ENCODE results near the gene PRSS27. TPM values are rescaled to one million over a fixed set of nuclear protein-coding genes. Genes with fewer than 3 reads are reported as not detected.

PRSS27 gene
- total RNA-seq, 6 donors from 2014 or later: 0.91 to 8.1 (median 1.8) TPM

- ATAC-seq (ENCODE audit: low FRiP score in 2 of 2): no peak
- Histone ChIP-seq H3K27ac (no peak overlapping the region), H3K4me1 (peaks cover 0 to 7% (median 0%) of the 10 kb centered on the region in 4 donors), H3K27me3 (no peaks in the 10 kb centered on the region), H3K4me3 (no peak overlapping the region), H3K36me3 (peaks cover 84 to 100% (median 100%) of the 10 kb centered on the region in 4 donors), H3K9me3 (no peaks in the 10 kb centered on the region)
- TF ChIP-seq POLR2A (IDR thresholded peaks at IDR 0.05): no peak
- TF ChIP-seq, protein P1, sequence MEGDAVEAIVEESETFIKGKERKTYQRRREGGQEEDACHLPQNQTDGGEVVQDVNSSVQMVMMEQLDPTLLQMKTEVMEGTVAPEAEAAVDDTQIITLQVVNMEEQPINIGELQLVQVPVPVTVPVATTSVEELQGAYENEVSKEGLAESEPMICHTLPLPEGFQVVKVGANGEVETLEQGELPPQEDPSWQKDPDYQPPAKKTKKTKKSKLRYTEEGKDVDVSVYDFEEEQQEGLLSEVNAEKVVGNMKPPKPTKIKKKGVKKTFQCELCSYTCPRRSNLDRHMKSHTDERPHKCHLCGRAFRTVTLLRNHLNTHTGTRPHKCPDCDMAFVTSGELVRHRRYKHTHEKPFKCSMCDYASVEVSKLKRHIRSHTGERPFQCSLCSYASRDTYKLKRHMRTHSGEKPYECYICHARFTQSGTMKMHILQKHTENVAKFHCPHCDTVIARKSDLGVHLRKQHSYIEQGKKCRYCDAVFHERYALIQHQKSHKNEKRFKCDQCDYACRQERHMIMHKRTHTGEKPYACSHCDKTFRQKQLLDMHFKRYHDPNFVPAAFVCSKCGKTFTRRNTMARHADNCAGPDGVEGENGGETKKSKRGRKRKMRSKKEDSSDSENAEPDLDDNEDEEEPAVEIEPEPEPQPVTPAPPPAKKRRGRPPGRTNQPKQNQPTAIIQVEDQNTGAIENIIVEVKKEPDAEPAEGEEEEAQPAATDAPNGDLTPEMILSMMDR (IDR thresholded peaks at IDR 0.05): no peak
- TF ChIP-seq EP300 (IDR thresholded peaks at IDR 0.05): no peak
- no peak for TF ChIP-seq POLR2AphosphoS5 (IDR thresholded peaks at IDR 0.05)
- no peak for DNase-seq
- WGBS, 2 donors: 96 to 98% methylated on average over 6 of the region's 6 CpGs
These were observed 43.1 kb upstream of the PRSS27 start for GRCh38 chr16:2763173-2763572.

GRCh38 chr16:2762711-2763110, 42.7 kb upstream of the PRSS27 start:
- Histone ChIP-seq H3K27ac (no peak overlapping the region), H3K27me3 (no peaks in the 10 kb centered on the region), H3K9me3 (no peaks in the 10 kb centered on the region), H3K36me3 (peaks cover 85 to 100% (median 100%) of the 10 kb centered on the region in 4 donors), H3K4me1 (peaks cover 0 to 7% (median 0%) of the 10 kb centered on the region in 4 donors), H3K4me3 (no peak overlapping the region)
- no peak for DNase-seq
- TF ChIP-seq EP300 (IDR thresholded peaks at IDR 0.05) (no peak), POLR2A (IDR thresholded peaks at IDR 0.05) (no peak), POLR2AphosphoS5 (IDR thresholded peaks at IDR 0.05) (no peak)
- TF ChIP-seq, protein P1 (IDR thresholded peaks at IDR 0.05): no peak
- no peak for ATAC-seq (ENCODE audit: low FRiP score in 2 of 2)
- WGBS, 2 donors: 96 to 98% methylated on average over 13 of the region's 13 CpGs

- Histone ChIP-seq H3K27me3 (no peaks in the 10 kb centered on the region), H3K27ac (no peak overlapping the region), H3K36me3 (peaks cover 78 to 100% (median 100%) of the 10 kb centered on the region in 4 donors), H3K4me3 (no peak overlapping the region), H3K9me3 (no peaks in the 10 kb centered on the region), H3K4me1 (peaks cover under 1 to 7% (median 4%) of the 10 kb centered on the region in 4 donors)
- WGBS, 2 donors: 95 to 98% methylated on average over 25 to 42 of the region's 42 CpGs
- ATAC-seq (ENCODE audit: low FRiP score in 2 of 2) (no peak), DNase-seq (no peak)
- TF ChIP-seq EP300 (IDR thresholded peaks at IDR 0.05) (no peak), POLR2A (IDR thresholded peaks at IDR 0.05) (no peak), POLR2AphosphoS5 (IDR thresholded peaks at IDR 0.05) (no peak)
- TF ChIP-seq, protein P1 (IDR thresholded peaks at IDR 0.05): no peak
These were observed 42.0 kb upstream of the PRSS27 start for GRCh38 chr16:2761886-2762583.

- no peak overlapping the region for H3K27ac ChIP-seq
These were observed 41.4 kb upstream of the PRSS27 start for GRCh38 chr16:2761472-2761871.

More at GRCh38 chr16:2761472-2761871, 41.4 kb upstream of the PRSS27 start:
- TF ChIP-seq, protein P1 (IDR thresholded peaks at IDR 0.05): no peak
- TF ChIP-seq POLR2A (IDR thresholded peaks at IDR 0.05) (no peak), POLR2AphosphoS5 (IDR thresholded peaks at IDR 0.05) (no peak), EP300 (IDR thresholded peaks at IDR 0.05) (no peak)
- 92 to 99% methylated on average over 10 of the region's 10 CpGs for WGBS, 2 donors
- H3K9me3 ChIP-seq: no peaks in the 10 kb centered on the region
- H3K4me1 ChIP-seq: peaks cover 6 to 13% (median 9%) of the 10 kb centered on the region in 4 donors
- ATAC-seq (ENCODE audit: low FRiP score in 2 of 2) (no peak), DNase-seq (no peak)
- no peaks in the 10 kb centered on the region for H3K27me3 ChIP-seq
- H3K36me3 ChIP-seq: peaks cover 74 to 100% (median 96%) of the 10 kb centered on the region in 4 donors
- H3K4me3 ChIP-seq: no peak overlapping the region

All from upper lobe of left lung (tissue), 6 donors.